H9 (cell line): ENCODE data around the gene CABP7. TPM values are rescaled to one million over a fixed set of nuclear protein-coding genes. Genes with fewer than 3 reads are reported as not detected.
"Not testable (repeated sequence)": the region's sequence is repeated elsewhere in the genome, so short reads cannot be mapped to it uniquely, and the experiment has no call there.

Source experiments
- DNase-seq: peaks from one replicate; pipeline ENCODE4 v3.0.0-alpha.2; 2017
- H2AFZ ChIP-seq: one replicate; pipeline ENCODE4 v1.6.1; 2013; ENCODE audit warnings: mild to moderate bottlenecking, low read length, control low read depth, moderate library complexity
- H2AK5ac ChIP-seq: 2 replicates; pipeline ENCODE4 v1.6.1; 2013; ENCODE audit warnings: low read length, control low read depth, mixed read lengths; ENCODE audit not compliant: insufficient read length
- H2BK120ac ChIP-seq: one replicate; pipeline ENCODE4 v1.6.1; 2013; ENCODE audit warnings: low read depth, mild to moderate bottlenecking, low read length, control low read depth, inconsistent platforms; ENCODE audit not compliant: poor library complexity, severe bottlenecking
- H2BK12ac ChIP-seq: 2 replicates; pipeline ENCODE4 v1.6.1; 2013; ENCODE audit warnings: low read length, control low read depth, mixed read lengths, low read depth; ENCODE audit not compliant: insufficient read length
- H2BK15ac ChIP-seq: 2 replicates; pipeline ENCODE4 v1.6.1; 2013; ENCODE audit warnings: low read depth, low read length, control low read depth
- H2BK20ac ChIP-seq: one replicate; pipeline ENCODE4 v1.6.1; 2013; ENCODE audit warnings: low read depth, mild to moderate bottlenecking, low read length, control low read depth, inconsistent platforms; ENCODE audit not compliant: poor library complexity, severe bottlenecking
- H2BK5ac ChIP-seq: 2 replicates; pipeline ENCODE4 v1.6.1; 2013; ENCODE audit warnings: low read length, control low read depth, mixed read lengths; ENCODE audit not compliant: insufficient read length
- H3K14ac ChIP-seq: 2 replicates; pipeline ENCODE4 v1.6.1; 2013; ENCODE audit warnings: low read length, control low read depth; ENCODE audit not compliant: insufficient read depth
- H3K18ac ChIP-seq: 2 replicates; pipeline ENCODE4 v1.6.1; 2013; ENCODE audit warnings: low read depth, mild to moderate bottlenecking, mixed read lengths, low read length, control low read depth; ENCODE audit not compliant: insufficient read length
- H3K23ac ChIP-seq: 2 replicates; pipeline ENCODE4 v1.6.1; 2013; ENCODE audit warnings: low read length, control low read depth, mixed read lengths, low read depth; ENCODE audit not compliant: insufficient read length
- H3K23me2 ChIP-seq: 2 replicates; pipeline ENCODE4 v1.6.1; 2013; ENCODE audit warnings: low read depth, mild to moderate bottlenecking, mixed read lengths, low read length, control low read depth; ENCODE audit not compliant: insufficient read length, poor library complexity, severe bottlenecking
- H3K27ac ChIP-seq: 2 replicates; pipeline ENCODE4 v1.5.1; 2013; ENCODE audit warnings: low read length, control low read depth, mixed read lengths, low read depth; ENCODE audit not compliant: insufficient read length
- H3K27me3 ChIP-seq: 2 replicates; pipeline ENCODE4 v1.6.1; 2013; ENCODE audit warnings: low read length, control low read depth, inconsistent platforms; ENCODE audit not compliant: insufficient read depth
- H3K4ac ChIP-seq: 2 replicates; pipeline ENCODE4 v1.6.1; 2013; ENCODE audit warnings: low read depth, mild to moderate bottlenecking, control low read depth, inconsistent platforms, low read length, moderate library complexity
- H3K4me1 ChIP-seq: 2 replicates; pipeline ENCODE4 v1.6.1; 2013; ENCODE audit warnings: low read length, control low read depth, inconsistent platforms; ENCODE audit not compliant: insufficient read depth
- H3K4me2 ChIP-seq: 2 replicates; pipeline ENCODE4 v1.6.1; 2013; ENCODE audit warnings: low read length, control low read depth, mixed read lengths; ENCODE audit not compliant: insufficient read length, insufficient read depth
- H3K56ac ChIP-seq: 2 replicates; pipeline ENCODE4 v1.6.1; 2013; ENCODE audit warnings: low read depth, mild to moderate bottlenecking, mixed read lengths, low read length, control low read depth; ENCODE audit not compliant: insufficient read length
- H3K79me1 ChIP-seq: 2 replicates; pipeline ENCODE4 v1.6.1; 2013; ENCODE audit warnings: low read depth, mild to moderate bottlenecking, moderate library complexity, low read length, control low read depth, inconsistent platforms; ENCODE audit not compliant: insufficient read depth, poor library complexity, severe bottlenecking
- H3K79me2 ChIP-seq: 2 replicates; pipeline ENCODE4 v1.6.1; 2013; ENCODE audit warnings: low read length, control low read depth, inconsistent platforms; ENCODE audit not compliant: insufficient read depth
- H3K9ac ChIP-seq: 2 replicates; pipeline ENCODE4 v1.6.1; 2013; ENCODE audit warnings: low read length, control low read depth, mixed read lengths; ENCODE audit not compliant: insufficient read length; ENCODE audit errors: extremely low read depth
- H3K9me3 ChIP-seq: one replicate; pipeline ENCODE4 v1.6.1; 2013; ENCODE audit warnings: low read depth, low read length, inconsistent platforms; ENCODE audit not compliant: control insufficient read depth
- H3T11ph ChIP-seq: one replicate; pipeline ENCODE4 v1.6.1; 2013; ENCODE audit warnings: mild to moderate bottlenecking, low read length, control low read depth, inconsistent platforms
- H4K20me1 ChIP-seq: one replicate; pipeline ENCODE4 v1.6.1; 2013; ENCODE audit not compliant: control insufficient read depth, insufficient read length, insufficient read depth
- H4K5ac ChIP-seq: 2 replicates; pipeline ENCODE4 v1.6.1; 2013; ENCODE audit warnings: low read depth, mild to moderate bottlenecking, mixed read lengths, low read length, control low read depth; ENCODE audit not compliant: insufficient read length
- H4K8ac ChIP-seq: replicated peaks from 2 replicates; pipeline ENCODE4 v1.6.1; 2013; ENCODE audit warnings: low read length, control low read depth, mixed read lengths, low read depth; ENCODE audit not compliant: insufficient read length
- H4K91ac ChIP-seq: 2 replicates; pipeline ENCODE4 v1.6.1; 2013; ENCODE audit warnings: low read depth, mild to moderate bottlenecking, moderate library complexity, mixed read lengths, low read length, control low read depth; ENCODE audit not compliant: insufficient read length
- H3K27ac Mint-ChIP-seq, 3 experiments: 2 replicates in 2 of 3; 3 replicates in 1 of 3; pipeline ENCODE4 v1.8.0; 2020 to 2021; ENCODE audit warnings: mixed read lengths in 3 of 3, mild to moderate bottlenecking in 1 of 3, moderate library complexity in 1 of 3
- H3K27me3 Mint-ChIP-seq: 2 replicates; pipeline ENCODE4 v1.8.0; 2021; ENCODE audit warnings: low read depth, mild to moderate bottlenecking, moderate library complexity, mixed read lengths
- H3K36me3 Mint-ChIP-seq, 3 experiments: 2 replicates in 2 of 3; 3 replicates in 1 of 3; pipeline ENCODE4 v1.8.0; 2020 to 2021; ENCODE audit warnings: low read depth in 3 of 3, mixed read lengths in 3 of 3; ENCODE audit not compliant: insufficient read depth in 1 of 3
- H3K4me1 Mint-ChIP-seq, 2 experiments: 2 replicates each; pipeline ENCODE4 v1.8.0; 2020; ENCODE audit warnings: mixed read lengths in 2 of 2
- H3K4me3 Mint-ChIP-seq, 2 experiments: 2 replicates in 1 of 2; 3 replicates in 1 of 2; pipeline ENCODE4 v1.8.0; 2020 to 2021; ENCODE audit warnings: mild to moderate bottlenecking in 2 of 2, mixed read lengths in 2 of 2, moderate library complexity in 1 of 2
- H3K9me3 Mint-ChIP-seq, 2 experiments: 2 replicates in 1 of 2; 3 replicates in 1 of 2; pipeline ENCODE4 v1.8.0; 2020; ENCODE audit warnings: mild to moderate bottlenecking in 2 of 2, mixed read lengths in 2 of 2, moderate library complexity in 1 of 2
- WGBS: extraction: QIAGEN DNeasy Blood & Tissue Kit; methylation state at CpG from one replicate; pipeline ENCODE4 v1.1.7; 2013; ENCODE audit warnings: missing lambda C conversion rate, low lambda C conversion rate, mixed read lengths; ENCODE audit not compliant: insufficient read length; ENCODE audit errors: extremely low coverage; 5-methylcytosine and 5-hydroxymethylcytosine counted together
- total RNA-seq: library from RNA; stranded (reverse); gene quantifications from 2 replicates; pipeline ENCODE4 v1.2.1, GENCODE V29; 2021
- TF ChIP-seq, protein P1 (sequence below): fragments of 200-600 bp; sonication (generic); conservative IDR thresholded peaks from 3 replicates; pipeline ENCODE4 v1.8.0; 2021; ENCODE audit warnings: antibody characterized with exemption, mild to moderate bottlenecking

The CABP7 gene
- total RNA-seq, 1 experiment from 2014 or later = 0.83 TPM

DNA sequence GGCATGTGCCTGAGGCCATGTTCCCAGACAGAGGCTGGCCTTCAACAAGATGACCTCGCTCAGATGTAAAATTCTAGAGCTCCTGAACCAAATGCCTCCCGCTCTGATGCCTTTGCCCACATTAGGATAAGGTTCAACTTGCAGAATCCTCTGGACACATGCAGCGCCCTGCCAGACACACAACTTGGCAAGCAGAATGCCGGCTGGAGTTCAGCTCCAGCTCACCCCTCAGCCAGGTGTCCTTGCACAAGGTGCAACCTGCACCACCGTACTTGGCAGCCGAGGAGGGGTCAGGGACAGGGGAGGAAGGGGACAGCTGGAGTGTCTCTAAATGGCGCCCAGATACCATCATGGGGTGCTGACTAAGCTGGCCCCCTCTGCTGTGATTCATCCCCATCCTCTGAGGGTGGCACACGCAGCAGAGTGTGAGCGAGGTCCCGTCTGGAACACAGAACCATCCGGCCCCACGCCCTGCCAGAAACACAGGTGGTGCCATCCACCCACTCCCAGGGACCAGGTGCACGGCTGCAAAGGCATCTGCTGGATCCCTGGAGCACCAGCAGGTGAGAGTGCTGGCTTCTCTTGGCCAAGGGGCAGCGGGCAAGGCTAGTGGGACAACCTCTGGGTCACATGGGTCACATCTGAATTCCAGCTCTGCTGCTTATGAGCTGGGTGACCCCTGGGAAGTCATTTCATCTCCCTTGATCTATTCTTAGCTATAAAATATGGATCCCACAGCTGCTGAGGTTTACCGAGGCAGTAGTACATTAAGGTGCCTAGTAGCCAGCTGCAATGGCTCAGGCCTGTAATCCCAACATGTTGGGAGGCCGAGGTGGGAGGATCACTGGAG is 34.2 kb downstream of the CABP7 start:
- H4K20me1 ChIP-seq = no peaks in the 10 kb centered on the region

GRCh38 chr22:29754658-29755395 is 35.0 kb downstream of the CABP7 start:
- H3K27me3 ChIP-seq, DNase-seq, H2AK5ac ChIP-seq, H3K4me1 ChIP-seq, H3K23me2 ChIP-seq, H2AFZ ChIP-seq, H4K5ac ChIP-seq, H3K27ac ChIP-seq, H3K27ac Mint-ChIP-seq, H3K4me2 ChIP-seq, H3K9me3 Mint-ChIP-seq, H4K91ac ChIP-seq, H3K79me2 ChIP-seq, H3K36me3 Mint-ChIP-seq, H3K4ac ChIP-seq, H2BK120ac ChIP-seq, H4K8ac ChIP-seq, H3K27me3 Mint-ChIP-seq, H3K23ac ChIP-seq, H3K14ac ChIP-seq, H3K4me3 Mint-ChIP-seq, H3K9ac ChIP-seq, H2BK15ac ChIP-seq, H2BK12ac ChIP-seq, H4K20me1 ChIP-seq, H3K9me3 ChIP-seq, H2BK5ac ChIP-seq, H3K79me1 ChIP-seq, H2BK20ac ChIP-seq, H3K18ac ChIP-seq, H3T11ph ChIP-seq, H3K56ac ChIP-seq: not testable (repeated sequence)
- peaks cover 5 to 13% of the 10 kb centered on the region in 2 experiments for H3K4me1 Mint-ChIP-seq
- no CpG with 5 or more reads among the region's 11 CpGs for WGBS

More for the DNA sequence above, 34.2 kb downstream of the CABP7 start:
- H3K9me3 ChIP-seq = no peaks in the 10 kb centered on the region
- H3T11ph ChIP-seq = no peak overlapping the region
- no peaks in the 10 kb centered on the region for H3K4me1 ChIP-seq
- no peaks in the 10 kb centered on the region for H3K27me3 ChIP-seq
- H3K18ac ChIP-seq = no peak overlapping the region
- H3K4me3 Mint-ChIP-seq = no peak overlapping the region
- no peaks in the 10 kb centered on the region; the same call in 1 of the 2 replicates for H3K27me3 Mint-ChIP-seq
- H2BK12ac ChIP-seq = no peak overlapping the region
- peak overlapping the region in 1 of 3 experiments; percentile 65; a peak in 1 of 7 replicates for H3K27ac Mint-ChIP-seq
- H2BK120ac ChIP-seq = no peak overlapping the region
- WGBS = no CpG with 5 or more reads among the region's 16 CpGs
- no peak overlapping the region for H2AK5ac ChIP-seq
- no peak overlapping the region for H2BK20ac ChIP-seq
- no peaks in the 10 kb centered on the region for H3K23me2 ChIP-seq
- H3K4me2 ChIP-seq = no peak overlapping the region
- H4K8ac ChIP-seq = no peak overlapping the region
- peaks cover 5 to 20% of the 10 kb centered on the region in 2 experiments for H3K4me1 Mint-ChIP-seq
- no peaks in the 10 kb centered on the region for H3K9me3 Mint-ChIP-seq
- DNase-seq = no peak
- H2BK15ac ChIP-seq = no peak overlapping the region
- H3K79me1 ChIP-seq = no peaks in the 10 kb centered on the region
- no peak overlapping the region for H2AFZ ChIP-seq
- no peak overlapping the region for H4K91ac ChIP-seq
- H4K5ac ChIP-seq = no peak overlapping the region
- H3K9ac ChIP-seq = no peak overlapping the region
- H3K4ac ChIP-seq = no peak overlapping the region
- H3K14ac ChIP-seq = no peak overlapping the region; the same call in 1 of the 2 replicates
- no peaks in the 10 kb centered on the region for H3K79me2 ChIP-seq
- TF ChIP-seq, protein P1, sequence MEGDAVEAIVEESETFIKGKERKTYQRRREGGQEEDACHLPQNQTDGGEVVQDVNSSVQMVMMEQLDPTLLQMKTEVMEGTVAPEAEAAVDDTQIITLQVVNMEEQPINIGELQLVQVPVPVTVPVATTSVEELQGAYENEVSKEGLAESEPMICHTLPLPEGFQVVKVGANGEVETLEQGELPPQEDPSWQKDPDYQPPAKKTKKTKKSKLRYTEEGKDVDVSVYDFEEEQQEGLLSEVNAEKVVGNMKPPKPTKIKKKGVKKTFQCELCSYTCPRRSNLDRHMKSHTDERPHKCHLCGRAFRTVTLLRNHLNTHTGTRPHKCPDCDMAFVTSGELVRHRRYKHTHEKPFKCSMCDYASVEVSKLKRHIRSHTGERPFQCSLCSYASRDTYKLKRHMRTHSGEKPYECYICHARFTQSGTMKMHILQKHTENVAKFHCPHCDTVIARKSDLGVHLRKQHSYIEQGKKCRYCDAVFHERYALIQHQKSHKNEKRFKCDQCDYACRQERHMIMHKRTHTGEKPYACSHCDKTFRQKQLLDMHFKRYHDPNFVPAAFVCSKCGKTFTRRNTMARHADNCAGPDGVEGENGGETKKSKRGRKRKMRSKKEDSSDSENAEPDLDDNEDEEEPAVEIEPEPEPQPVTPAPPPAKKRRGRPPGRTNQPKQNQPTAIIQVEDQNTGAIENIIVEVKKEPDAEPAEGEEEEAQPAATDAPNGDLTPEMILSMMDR = no peak
- no peak overlapping the region for H3K56ac ChIP-seq
- H3K23ac ChIP-seq = no peak overlapping the region
- H3K27ac ChIP-seq = no peak overlapping the region
- no peak overlapping the region for H2BK5ac ChIP-seq
- H3K36me3 Mint-ChIP-seq = peaks cover 0 to 1% (median 0%) of the 10 kb centered on the region in 3 experiments; a peak in 1 of 7 replicates
